Endothelial cell of umbilical vein (primary cell): ENCODE data around the gene RDX. TPM values are rescaled to one million over a fixed set of nuclear protein-coding genes. Genes with fewer than 3 reads are reported as not detected.

Experiments
- BruUV-seq: library from RNA; stranded (reverse); fragments of 400-500 nt; replicated peaks from 2 replicates; lab custom pipeline; 2021; lab: Mats Ljungman, UMichigan
- CTCF ChIA-PET: fragments of 300-600, 350-600 bp; sonication (Branson Sonifier 250); formaldehyde crosslinking; loops from one replicate; lab custom pipeline; 2021; ENCODE audit warnings: antibody characterized with exemption, inconsistent platforms; lab: Charles Lee
- POLR2A ChIA-PET: fragments of 300-600, 350-600 bp; sonication (Branson Sonifier 250); formaldehyde crosslinking; loops from one replicate; lab custom pipeline; 2021; ENCODE audit warnings: antibody characterized with exemption, inconsistent platforms; lab: Charles Lee
- DNase-seq: peaks from one replicate; pipeline ENCODE4 v3.0.0-alpha.2; 2011; ENCODE audit warnings: low read depth, low spot score
- FAIRE-seq: peaks from 2 replicates; lab custom pipeline; 2011; peaks lifted over from hg19 to GRCh38; lab: Jason Lieb, UNC
- H2AFZ ChIP-seq: 2 replicates; pipeline ENCODE4 v1.6.0; 2012; ENCODE audit warnings: low read depth, low read length, control low read depth, inconsistent platforms
- H3K27ac ChIP-seq: 2 replicates; pipeline ENCODE4 v1.5.1; 2011; ENCODE audit warnings: low read depth, mild to moderate bottlenecking, control low read depth, low read length, moderate library complexity; ENCODE audit not compliant: insufficient read depth
- H3K27me3 ChIP-seq, 2 experiments: 2 replicates each; pipeline versions ENCODE4 v1.6.0 to v1.6.1; 2011; ENCODE audit warnings: low read length in 2 of 2, mixed read lengths in 1 of 2; ENCODE audit not compliant: control insufficient read depth in 2 of 2, insufficient read depth in 2 of 2
- H3K36me3 ChIP-seq, 2 experiments: 2 replicates in 1 of 2; 3 replicates in 1 of 2; pipeline ENCODE4 v1.5.1; 2011; ENCODE audit warnings: low read length in 2 of 2, mild to moderate bottlenecking in 1 of 2, moderate library complexity in 1 of 2; ENCODE audit not compliant: control insufficient read depth in 2 of 2, insufficient read depth in 2 of 2; ENCODE audit errors: extremely low read depth in 1 of 2
- H3K4me1 ChIP-seq: 3 replicates; pipeline ENCODE4 v1.5.1; 2011; ENCODE audit warnings: mild to moderate bottlenecking, low read length; ENCODE audit not compliant: control insufficient read depth, insufficient read depth; ENCODE audit errors: extremely low read depth
- H3K4me2 ChIP-seq: 2 replicates; pipeline ENCODE4 v1.6.1; 2011; ENCODE audit warnings: low read length, control low read depth, mixed read lengths; ENCODE audit not compliant: insufficient read depth
- H3K4me3 ChIP-seq, 3 experiments: fragments of 200-600 bp in 1 of 3; sonication (generic), shearing (Covaris generic) in 1 of 3; replicated peaks in 1 of 3; 2 replicates each; pipeline ENCODE4 v1.5.1; 2011 to 2016; ENCODE audit warnings: control low read depth in 3 of 3, low read length in 3 of 3, mild to moderate bottlenecking in 2 of 3, inconsistent platforms in 1 of 3, low read depth in 1 of 3, moderate library complexity in 1 of 3; ENCODE audit not compliant: insufficient read depth in 1 of 3
- H3K79me2 ChIP-seq: 2 replicates; pipeline ENCODE4 v1.6.0; 2012; ENCODE audit warnings: low read length, inconsistent platforms; ENCODE audit not compliant: control insufficient read depth, insufficient read depth
- H3K9ac ChIP-seq: replicated peaks from 2 replicates; pipeline ENCODE3; 2011; ENCODE audit warnings: low read length, control low read depth; ENCODE audit not compliant: insufficient read depth; ENCODE audit errors: extremely low read depth
- H3K9me1 ChIP-seq: replicated peaks from 3 replicates; pipeline ENCODE4 v1.6.0; 2011; ENCODE audit warnings: mild to moderate bottlenecking, low read length; ENCODE audit not compliant: control insufficient read depth, insufficient read depth; ENCODE audit errors: extremely low read depth
- H3K9me3 ChIP-seq: replicated peaks from 2 replicates; pipeline ENCODE4 v1.5.1; 2012; ENCODE audit warnings: low read length, inconsistent platforms; ENCODE audit not compliant: control insufficient read depth, insufficient read depth
- H4K20me1 ChIP-seq: replicated peaks from 2 replicates; pipeline ENCODE3; 2011; ENCODE audit warnings: mild to moderate bottlenecking, low read length; ENCODE audit not compliant: control insufficient read depth, insufficient read depth; ENCODE audit errors: extremely low read depth
- EZH2 ChIP-seq: IDR thresholded peaks from 2 replicates; pipeline ENCODE4 v1.6.1; 2012; ENCODE audit warnings: borderline replicate concordance, low read depth, mild to moderate bottlenecking, moderate library complexity, low read length, inconsistent platforms; ENCODE audit not compliant: severe bottlenecking
- FOS ChIP-seq: IDR thresholded peaks from 2 replicates; pipeline ENCODE4 v1.6.1; 2011; ENCODE audit warnings: mild to moderate bottlenecking, low read length, moderate library complexity, borderline replicate concordance; ENCODE audit not compliant: insufficient read depth
- GATA2 ChIP-seq: IDR thresholded peaks from 2 replicates; pipeline ENCODE4 v1.7.0; 2011; ENCODE audit warnings: low read depth, mild to moderate bottlenecking, moderate library complexity, mixed read lengths, low read length; ENCODE audit not compliant: insufficient read length, insufficient read depth
- JUN ChIP-seq: IDR thresholded peaks from 2 replicates; pipeline ENCODE4 v1.6.1; 2011; ENCODE audit warnings: borderline replicate concordance, low read depth; ENCODE audit not compliant: insufficient read length, insufficient read depth
- MYC ChIP-seq: IDR thresholded peaks from one replicate; pipeline ENCODE4 v1.6.1; 2011; ENCODE audit warnings: mild to moderate bottlenecking, low read depth, low read length
- POLR2A ChIP-seq: IDR thresholded peaks from 2 replicates; pipeline ENCODE4 v1.6.1; 2012; ENCODE audit warnings: low read depth, mild to moderate bottlenecking, control low read depth, low read length
- POLR2AphosphoS5 ChIP-seq: IDR thresholded peaks from 2 replicates; pipeline ENCODE4 v1.6.1; 2012; ENCODE audit warnings: low read depth, mild to moderate bottlenecking, control low read depth, low read length, moderate library complexity; ENCODE audit not compliant: insufficient read depth
- dilution Hi-C: fragments of 300-500 bp; cut with MboI; formaldehyde crosslinking; loops from one replicate; pipeline ENCODE4 v1.15.0; 2019; ENCODE audit warnings: low sequenced_read_pairs; ENCODE audit not compliant: extremely low pct_ligation_motif_present
- intact Hi-C: fragments of 100-400 bp; cut with micrococcal nuclease; formaldehyde crosslinking; loops from one replicate; pipeline ENCODE4 v1.10.0; 2022
- polyA plus RNA-seq, 4 experiments: library from polyadenylated mRNA; depleted of rRNA in 3 of 4; stranded (reverse) in 3 of 4; unstranded in 1 of 4; fragments of >200 nt; gene quantifications; 2 replicates each; pipeline versions ENCODE4 v1.2.1 to v1.2.3, GENCODE V29; 2011 to 2012; ENCODE audit warnings: missing spikeins in 1 of 4
- total RNA-seq: library from RNA; stranded (reverse); gene quantifications from 2 replicates; pipeline ENCODE4 v1.2.3, GENCODE V29; 2021
- TF ChIP-seq, protein P1 (sequence below): IDR thresholded peaks from 2 replicates; pipeline ENCODE4 v1.6.1; 2011; ENCODE audit not compliant: insufficient read depth, insufficient read length
- TF ChIP-seq, protein P2 (sequence below), 2 donors: IDR thresholded peaks; 1 replicate in 1 of 2; 2 replicates in 1 of 2; pipeline ENCODE4 v1.5.1; 2011; ENCODE audit warnings: low read length in 2 of 2, mild to moderate bottlenecking in 2 of 2, moderate library complexity in 2 of 2, control low read depth in 1 of 2, inconsistent platforms in 1 of 2, low read depth in 1 of 2; ENCODE audit not compliant: insufficient read depth in 1 of 2; ENCODE audit errors: extremely low read depth in 1 of 2

Gene RDX
- total and polyA plus RNA-seq, 2 donors (not counting 3 experiments of a cell fraction or from before 2014, with no cell fraction given) = 47.9 to 280 TPM

DNA sequence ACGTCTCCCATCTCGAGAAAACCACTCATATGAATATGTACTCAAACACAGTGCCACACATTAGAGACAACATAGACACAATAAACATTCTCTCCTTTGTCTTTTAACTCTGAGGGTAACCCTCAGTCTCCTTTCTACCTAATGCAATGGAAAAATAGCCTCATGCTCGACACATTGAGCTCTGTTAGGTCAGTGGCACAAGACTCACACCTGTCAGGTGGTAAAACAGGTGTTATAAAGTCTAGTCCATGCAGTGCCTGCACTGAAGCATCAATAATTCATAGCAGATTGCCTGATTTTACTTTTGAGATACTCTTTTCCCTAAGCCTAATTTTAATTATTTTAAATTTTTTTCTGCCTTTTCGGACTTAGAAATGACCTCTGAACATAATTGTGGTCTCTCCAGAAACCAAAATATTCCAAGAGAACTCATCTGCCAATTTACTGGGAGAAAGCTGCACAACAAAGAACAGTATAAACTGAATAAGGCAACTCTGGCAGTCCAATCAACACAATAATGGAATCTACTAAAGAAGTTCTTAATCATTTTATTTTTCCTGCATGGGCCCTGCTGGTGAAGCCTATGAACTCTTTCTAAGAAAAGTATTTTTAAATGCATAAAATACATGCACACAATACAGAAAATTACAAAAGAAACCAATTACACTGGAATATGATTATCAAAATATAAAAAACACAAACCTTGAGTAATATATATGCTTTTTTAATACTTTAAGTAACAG is 9.9 kb downstream of the RDX start:
- TF ChIP-seq JUN (no peak), POLR2A (no peak), EZH2 (no peak), FOS (no peak), GATA2 (no peak), MYC (no peak), POLR2AphosphoS5 (no peak)
- TF ChIP-seq, protein P1, sequence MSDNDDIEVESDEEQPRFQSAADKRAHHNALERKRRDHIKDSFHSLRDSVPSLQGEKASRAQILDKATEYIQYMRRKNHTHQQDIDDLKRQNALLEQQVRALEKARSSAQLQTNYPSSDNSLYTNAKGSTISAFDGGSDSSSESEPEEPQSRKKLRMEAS = no peak
- TF ChIP-seq, protein P2, sequence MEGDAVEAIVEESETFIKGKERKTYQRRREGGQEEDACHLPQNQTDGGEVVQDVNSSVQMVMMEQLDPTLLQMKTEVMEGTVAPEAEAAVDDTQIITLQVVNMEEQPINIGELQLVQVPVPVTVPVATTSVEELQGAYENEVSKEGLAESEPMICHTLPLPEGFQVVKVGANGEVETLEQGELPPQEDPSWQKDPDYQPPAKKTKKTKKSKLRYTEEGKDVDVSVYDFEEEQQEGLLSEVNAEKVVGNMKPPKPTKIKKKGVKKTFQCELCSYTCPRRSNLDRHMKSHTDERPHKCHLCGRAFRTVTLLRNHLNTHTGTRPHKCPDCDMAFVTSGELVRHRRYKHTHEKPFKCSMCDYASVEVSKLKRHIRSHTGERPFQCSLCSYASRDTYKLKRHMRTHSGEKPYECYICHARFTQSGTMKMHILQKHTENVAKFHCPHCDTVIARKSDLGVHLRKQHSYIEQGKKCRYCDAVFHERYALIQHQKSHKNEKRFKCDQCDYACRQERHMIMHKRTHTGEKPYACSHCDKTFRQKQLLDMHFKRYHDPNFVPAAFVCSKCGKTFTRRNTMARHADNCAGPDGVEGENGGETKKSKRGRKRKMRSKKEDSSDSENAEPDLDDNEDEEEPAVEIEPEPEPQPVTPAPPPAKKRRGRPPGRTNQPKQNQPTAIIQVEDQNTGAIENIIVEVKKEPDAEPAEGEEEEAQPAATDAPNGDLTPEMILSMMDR (IDR thresholded peaks at IDR 0.05; ENCODE audit: extremely low read depth in 1 of 2, insufficient read depth in 1 of 2, low read depth in 1 of 2, low read length in 2 of 2) = no peak
- dilution Hi-C loops (no loop called here), intact Hi-C loops (no loop called here)
- Histone ChIP-seq H3K9me1 (no peaks in the 10 kb centered on the region), H3K4me3 (no peak overlapping the region), H4K20me1 (peaks cover 18% of the 10 kb centered on the region), H3K9me3 (no peaks in the 10 kb centered on the region), H3K79me2 (peaks cover 93% of the 10 kb centered on the region), H3K4me2 (no peak overlapping the region), H3K27ac (no peak overlapping the region), H3K36me3 (peaks cover 2 to 3% of the 10 kb centered on the region in 2 experiments), H3K9ac (no peak overlapping the region), H3K27me3 (no peaks in the 10 kb centered on the region), H2AFZ (no peak overlapping the region), H3K4me1 (peaks cover 17% of the 10 kb centered on the region)
- FAIRE-seq (no peak), DNase-seq (no peak)
- CTCF ChIA-PET = interaction anchor here (1.0 kb wide), 1 partner anchor 31 kb away, joined by 3 read pairs; no protein-coding TSS in a partner anchor
- BruUV-seq = no TSS peak
- POLR2A ChIA-PET = no interaction called here
